HG03558 (cell line): Measurements from ENCODE around the gene PSME3.
"Not testable (repeated sequence)": the region's sequence is repeated elsewhere in the genome, so short reads cannot be mapped to it uniquely, and the experiment has no call there.

Experiments used
- ATAC-seq: cut with Tn5 transposase; IDR thresholded peaks from one replicate; pipeline ENCODE4 v1.9.1; 2021; ENCODE audit warnings: moderate number of reproducible peaks; ENCODE audit not compliant: unreplicated experiment; ENCODE audit errors: extremely low read depth

PSME3 gene

DNA sequence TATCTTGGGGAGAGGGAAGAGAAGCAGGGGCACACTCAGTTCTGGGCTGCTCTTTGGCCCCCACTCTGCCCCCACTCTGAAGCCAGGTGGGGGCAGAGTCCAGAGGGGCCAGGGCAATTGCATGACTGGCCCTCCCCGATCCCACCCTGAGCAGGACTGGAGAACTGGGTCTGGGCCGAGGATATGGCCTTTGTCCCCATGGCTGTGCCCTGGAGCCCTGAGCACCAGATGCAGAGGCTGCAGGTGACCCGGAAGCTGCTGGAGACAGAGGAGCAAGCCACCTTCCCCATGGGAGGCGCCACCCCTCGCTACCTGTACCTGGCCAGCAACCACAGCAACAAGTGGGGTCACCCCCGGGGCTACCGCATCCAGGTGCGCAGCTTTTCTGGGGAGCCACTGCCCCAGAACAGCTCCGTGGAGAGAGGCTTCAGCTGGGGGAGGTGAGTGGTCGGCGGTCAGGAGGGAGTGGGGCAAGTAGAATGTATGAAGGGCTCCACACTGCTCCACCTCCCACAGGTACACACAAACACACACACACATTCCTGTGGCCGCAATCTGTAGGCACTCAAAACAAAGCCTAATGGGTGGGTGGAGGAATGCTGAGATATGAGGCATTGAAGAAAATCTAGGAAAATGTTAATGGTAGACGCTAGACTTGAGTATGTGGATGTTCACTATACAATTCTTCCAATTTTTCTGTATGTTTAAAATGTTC is 39.2 kb downstream of the PSME3 start:
- no peak for ATAC-seq

DNA sequence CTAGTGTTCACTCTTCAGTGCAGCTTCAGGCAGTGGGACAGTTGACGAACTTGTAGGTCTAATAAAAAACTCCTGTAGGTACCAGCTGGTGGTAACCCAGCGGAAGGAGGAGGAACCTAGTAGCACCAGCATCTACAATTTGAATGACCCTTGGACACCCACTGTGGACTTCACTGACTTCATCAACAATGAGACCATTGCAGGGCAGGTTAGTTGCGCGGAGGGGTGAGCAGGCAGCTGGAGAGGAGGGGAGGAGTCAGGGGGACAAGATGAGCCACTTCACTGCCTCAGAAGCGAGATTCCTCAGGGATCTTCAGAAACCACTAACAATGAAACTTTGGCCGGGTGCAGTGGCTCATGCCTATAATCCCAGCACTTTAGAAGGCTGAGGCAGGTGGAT is 40.1 kb downstream of the PSME3 start:
- no peak for ATAC-seq

DNA sequence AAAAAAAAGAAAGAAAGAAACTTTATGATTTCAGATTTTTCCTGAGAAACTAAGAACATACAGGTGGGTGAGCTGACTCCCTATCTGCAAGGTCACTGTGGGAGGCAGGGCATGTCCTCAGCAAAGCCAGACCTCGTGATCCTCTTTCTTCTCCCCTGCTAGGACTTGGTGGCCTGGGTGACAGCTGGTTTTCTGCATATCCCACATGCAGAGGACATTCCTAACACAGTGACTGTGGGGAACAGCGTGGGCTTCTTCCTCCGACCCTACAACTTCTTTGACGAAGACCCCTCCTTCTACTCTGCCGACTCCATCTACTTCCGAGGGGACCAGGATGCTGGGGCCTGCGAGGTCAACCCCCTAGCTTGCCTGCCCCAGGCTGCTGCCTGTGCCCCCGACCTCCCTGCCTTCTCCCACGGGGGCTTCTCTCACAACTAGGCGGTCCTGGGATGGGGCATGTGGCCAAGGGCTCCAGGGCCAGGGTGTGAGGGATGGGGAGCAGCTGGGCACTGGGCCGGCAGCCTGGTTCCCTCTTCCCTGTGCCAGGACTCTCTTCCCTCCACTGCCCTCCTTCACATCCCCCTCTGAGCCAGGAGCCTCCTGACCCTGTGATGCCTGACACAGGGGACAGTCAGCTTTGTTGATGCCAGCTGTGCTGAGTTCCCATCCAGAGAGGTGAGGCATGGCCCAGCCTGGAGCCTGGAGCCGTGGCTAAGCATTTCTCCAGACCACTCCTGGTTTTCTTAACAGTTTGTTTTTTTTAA is 40.9 kb downstream of the PSME3 start:
- ATAC-seq, result not testable (repeated sequence)

DNA sequence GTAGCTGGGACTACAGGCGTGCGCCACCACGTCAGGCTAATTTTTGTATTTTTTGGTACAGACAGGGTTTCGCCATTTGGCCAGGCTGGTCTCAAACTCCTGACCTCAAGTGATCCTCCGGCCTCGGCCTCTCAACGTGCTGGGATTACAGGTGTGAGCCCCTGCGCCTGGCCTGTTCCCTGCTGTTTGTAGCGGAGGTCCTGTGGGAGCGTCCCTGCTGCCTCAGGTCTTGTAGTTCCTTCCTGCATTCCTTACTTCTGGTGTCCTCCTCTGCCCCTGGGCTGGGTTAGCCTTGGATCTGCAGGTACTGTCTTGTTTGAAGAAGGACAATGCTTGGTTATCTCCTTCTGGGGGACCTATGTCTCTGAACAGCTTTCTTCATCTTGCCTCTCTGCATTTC is 43.8 kb downstream of the PSME3 start:
- ATAC-seq, result no peak

DNA sequence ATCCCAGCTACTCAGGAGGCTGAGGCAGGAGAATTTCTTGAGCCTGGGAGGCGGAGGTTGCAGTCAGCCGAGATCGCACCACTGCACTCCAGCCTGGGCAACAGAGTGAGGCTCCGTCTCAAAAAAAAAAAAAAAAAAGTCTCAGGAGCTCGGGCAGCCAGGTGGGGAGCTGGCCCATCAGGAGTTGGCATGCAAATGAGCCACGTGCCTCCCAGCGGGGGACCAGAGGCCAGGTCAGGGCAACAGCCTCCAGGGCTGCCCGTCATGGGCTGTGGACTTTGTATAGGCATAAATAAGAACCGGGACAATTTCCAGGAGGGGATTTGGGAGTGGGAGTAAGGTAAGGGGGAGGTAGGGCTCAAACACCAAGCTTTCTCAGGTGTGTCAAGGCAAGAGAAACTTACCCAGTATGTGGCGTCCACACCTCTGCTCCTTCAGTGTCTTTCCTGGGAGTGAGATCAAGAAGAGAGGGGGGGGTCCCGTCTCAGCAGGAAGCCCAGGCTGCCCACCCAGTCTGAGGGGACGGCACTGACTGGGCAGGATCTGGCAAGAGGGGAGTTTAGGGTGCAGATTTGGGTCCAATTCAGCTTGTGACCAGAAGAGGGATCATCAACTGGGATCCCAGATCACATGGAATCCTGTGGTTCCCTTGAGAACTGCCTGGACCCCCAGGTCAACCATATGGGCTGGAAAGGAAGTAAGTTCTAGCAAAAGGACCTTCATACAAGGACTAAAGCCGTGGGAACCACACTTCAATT is 45.1 kb downstream of the PSME3 start:
- no peak for ATAC-seq

DNA sequence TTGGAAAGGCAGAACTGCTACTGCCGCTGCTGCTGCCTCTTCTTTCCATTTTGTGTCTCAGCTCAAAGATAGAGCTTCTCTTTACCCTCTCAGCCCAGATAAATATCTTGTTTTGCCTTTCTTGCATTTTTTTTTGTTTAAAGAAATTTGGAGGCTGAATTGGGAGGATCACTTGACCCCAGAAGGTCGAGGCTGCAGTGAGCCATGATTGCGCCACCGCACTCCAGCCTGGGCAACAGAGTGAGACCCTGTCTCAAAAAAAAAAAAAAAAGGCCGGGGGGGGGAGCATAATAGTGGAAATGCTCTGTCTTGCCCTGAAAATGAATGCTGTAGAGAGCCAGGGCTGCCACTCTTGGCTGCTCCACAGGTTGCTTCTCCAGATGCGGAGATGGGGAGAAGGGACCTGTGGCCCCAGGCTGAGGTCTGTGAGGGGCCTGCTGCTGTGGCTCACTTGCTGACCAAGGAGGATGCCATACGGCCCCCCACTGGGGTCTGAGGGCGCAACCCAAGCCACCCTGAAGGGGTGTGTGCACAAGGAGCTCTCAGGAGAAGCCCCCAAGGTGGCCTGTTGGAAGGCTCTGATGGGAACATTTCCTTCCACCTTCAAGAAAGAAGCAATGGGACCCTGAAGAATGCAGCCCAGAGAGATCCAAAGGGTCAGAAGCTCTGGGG is 45.9 kb downstream of the PSME3 start:
- no peak for ATAC-seq

DNA sequence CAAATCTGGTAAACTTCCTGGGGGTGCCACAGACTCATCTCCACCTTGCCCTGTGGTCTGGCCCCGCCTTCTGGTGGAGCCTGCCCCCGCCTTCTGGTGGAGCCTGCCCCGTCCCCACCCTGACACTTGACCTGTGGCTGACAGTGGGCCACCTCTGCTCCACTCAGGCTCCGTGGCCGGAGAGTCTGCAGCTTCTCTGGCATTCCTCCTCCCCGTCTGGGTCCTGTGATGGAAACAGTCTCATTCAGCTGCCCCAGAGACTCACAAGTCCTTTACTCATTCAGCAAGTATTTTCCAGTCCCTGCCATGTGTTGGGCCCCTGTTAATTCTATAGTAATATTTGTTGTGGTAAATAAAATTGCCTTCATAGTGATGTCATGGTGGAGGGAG is 46.4 kb downstream of the PSME3 start:
- ATAC-seq, result no peak

DNA sequence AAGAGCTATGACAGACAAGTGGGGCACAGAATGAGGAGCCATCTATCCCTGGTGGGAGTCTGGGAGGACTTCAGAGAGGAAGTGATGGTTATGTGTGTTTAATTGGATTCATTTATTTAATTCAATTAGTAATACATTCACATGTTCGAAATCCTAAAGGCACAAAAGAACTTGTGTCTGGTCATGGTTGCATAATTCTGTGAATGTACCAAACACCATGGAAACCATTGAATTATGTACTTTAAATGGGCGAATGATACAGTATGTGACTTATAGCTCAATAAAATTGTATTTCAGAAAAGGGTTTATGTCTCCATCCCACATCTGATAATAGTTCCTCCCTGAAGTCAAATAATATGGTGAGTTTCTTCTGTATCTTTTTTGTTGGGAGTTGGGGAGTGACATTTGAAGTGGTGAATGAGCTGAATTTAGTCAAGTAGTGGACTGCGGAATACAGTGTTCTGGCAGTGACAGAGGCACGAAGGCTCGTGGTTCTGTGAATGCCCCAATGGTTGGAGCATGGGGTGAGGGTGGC is 47.6 kb downstream of the PSME3 start:
- no peak for ATAC-seq

DNA sequence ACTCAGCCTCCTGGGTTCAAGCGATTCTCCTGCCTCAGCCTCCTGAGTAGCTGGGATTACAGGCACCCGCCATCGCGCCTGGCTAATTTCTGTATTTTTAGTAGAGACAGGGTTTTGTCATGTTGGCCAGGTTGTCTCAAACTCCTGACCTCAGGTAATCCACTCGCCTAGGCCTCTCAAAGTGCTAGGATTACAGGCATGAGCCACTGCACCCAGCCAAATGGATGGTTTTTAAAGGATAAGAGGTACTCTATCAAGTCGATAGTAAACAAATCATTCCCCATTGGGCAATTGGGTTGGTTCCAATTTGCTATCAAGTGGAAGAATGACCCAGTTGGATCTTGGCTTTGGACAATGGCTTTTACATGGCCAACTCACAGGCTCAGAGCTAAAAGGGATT is 48.5 kb downstream of the PSME3 start:
- ATAC-seq, result not testable (repeated sequence)

DNA sequence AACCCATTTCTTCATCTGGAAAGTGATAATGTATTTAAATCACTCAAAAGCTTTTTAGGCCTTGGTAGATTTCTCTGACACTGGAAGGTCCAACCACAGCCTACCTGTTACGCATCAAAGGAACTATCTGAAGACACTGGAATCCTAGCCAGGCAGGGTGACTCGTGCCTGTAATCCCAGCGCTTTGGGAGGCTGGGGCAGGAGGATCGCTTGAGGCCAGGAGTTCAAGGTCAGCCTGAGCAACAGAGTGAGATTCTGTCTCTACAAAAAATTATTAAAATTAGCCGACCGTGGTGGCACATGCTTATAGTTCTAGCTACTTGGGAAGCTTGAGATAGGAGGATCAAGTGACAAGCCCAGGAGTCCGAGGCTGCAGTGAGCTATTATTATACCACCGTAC is 49.0 kb downstream of the PSME3 start:
- ATAC-seq, result no peak

DNA sequence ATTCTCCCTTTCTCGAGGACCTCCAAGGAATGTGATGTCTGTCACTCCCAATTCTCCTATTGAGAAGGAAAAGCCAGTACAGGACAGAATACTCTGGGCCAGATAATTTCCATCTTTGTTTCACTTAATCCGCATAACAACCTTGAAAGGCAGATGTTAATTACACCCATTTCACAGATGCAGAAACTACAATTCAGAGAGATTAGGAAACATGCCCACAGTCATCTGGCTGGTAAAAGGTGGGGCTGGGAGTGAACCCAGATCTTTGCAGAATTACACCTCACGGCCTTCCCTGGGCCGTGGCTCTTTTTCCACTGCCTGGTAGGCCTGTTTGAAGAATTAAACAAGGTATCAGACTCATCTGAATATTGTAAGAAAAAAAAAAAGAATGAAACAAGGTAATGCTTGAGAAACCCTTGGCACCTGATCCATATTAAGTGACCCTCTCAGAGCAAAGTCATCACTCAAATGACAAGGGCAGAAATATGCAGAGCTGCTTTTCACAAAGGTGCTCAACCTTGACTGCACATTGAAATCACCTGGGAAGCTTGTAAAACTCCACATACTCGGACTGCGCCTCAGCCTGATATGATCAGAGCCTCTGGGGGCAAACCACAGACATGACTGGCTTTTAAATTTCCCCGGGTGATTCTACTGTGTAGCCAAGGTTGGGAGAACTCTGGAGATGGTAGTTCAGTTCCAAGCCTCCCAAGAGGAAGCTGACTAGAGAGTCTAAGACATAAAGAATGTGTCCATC is 50.8 kb downstream of the PSME3 start:
- no peak for ATAC-seq

DNA sequence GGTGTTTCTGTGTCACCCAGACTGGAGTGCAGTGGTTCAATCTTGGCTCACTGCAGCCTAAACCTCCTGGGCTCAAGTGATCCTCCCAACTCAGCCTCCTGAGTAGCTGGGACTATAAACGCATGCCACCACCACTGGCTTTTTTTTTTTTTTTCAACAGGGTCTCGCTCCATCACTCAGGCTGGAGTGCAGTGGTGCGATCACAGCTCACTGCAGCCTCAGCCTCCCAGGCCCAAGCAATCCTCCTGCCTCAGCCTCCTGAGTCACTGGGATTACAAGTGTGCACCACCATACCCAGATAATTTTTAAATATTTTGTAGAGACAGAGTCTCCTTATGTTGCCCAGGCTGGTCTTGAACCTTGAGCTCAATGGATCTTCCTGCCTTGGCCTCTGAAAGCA is 52.6 kb downstream of the PSME3 start:
- not testable (repeated sequence) for ATAC-seq

DNA sequence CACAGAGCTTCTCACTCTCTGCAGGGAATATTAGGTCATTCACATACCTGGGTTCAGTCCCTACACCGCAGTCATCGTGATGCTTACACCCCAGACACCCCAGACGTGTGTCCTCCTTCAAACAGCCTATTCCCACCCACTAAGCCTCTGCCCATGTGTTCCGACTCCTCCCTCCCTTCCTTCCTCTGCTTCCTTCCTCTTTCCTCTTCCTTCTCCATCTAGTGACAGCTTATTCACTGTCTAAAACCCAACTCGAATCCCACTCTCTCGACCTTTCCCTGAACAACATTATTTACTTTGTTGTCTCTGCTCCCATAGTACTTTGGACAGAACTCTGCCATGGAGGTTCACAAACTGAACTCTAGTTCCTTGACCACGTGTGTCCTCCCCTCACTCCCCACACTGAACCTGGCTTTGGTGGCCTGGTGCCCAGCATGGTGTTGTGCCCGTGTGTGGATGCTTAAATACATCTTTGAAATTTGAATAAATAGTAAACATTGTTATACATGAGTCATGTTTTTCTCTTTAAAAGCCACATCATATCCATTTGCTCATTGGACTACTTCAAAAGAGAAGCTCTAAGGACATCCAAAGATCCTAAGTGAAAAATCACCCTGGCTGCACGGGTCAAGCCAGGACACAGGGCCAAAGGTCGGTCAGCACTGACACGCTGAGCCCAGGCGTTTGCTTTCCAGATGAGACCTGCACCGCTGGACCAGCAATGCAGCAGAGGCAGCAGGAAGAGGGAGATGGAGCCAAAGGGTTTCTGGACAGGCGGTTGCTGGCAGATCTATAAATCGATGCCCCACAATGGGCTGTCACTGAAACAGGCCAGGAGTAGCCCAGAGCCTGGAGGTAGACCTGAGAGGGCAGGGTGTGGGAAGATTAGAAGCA is 53.3 kb downstream of the PSME3 start:
- ATAC-seq, result no peak

DNA sequence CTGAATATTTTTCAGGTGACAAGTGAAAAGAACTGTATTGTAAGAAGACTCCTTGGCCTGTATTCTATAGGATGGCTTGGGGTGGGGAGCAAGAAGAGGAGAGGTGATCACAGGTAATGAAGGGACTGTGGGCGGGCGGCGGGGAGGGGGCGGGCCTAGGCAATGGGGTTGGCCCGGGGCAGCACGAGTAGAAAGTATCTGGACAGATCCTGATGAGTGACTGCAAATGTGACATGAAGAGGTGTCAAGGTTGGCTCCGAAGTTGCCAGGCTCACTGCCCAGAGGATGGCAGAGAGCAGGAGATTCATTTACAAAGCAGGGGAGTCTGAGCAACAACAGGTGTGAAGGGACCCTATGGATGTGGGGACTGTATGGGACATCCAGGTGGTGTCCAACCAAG is 56.6 kb downstream of the PSME3 start:
- no peak for ATAC-seq

DNA sequence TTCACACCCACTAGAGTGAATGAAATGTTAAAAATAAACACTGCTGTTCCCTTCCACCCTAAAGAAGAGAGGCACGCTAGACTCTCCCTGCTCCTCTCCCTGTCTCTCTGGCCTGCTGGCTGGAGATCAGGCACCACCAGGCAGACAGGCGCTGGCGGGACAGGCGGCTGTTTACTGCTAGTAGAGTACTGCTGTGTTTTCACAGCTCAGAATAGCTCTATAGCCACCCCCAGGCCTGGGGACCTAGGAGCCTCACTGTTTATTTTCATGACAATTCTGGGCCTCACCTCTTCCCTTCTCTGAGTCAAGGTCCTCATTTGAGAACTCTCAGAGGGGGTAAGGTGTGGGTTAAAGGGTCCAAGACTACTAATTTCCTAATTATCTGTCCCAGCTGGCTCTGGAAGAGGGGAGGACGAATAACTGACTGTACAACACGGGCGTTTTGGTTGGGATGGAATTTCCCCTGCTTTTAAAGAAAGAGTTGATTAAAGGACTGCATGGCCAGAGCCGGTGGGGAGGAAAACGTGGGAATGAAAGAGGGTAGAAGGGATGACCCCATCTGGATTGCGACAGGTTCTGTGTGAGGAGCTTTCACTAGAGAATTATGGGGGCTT is 58.4 kb downstream of the PSME3 start:
- no peak for ATAC-seq

DNA sequence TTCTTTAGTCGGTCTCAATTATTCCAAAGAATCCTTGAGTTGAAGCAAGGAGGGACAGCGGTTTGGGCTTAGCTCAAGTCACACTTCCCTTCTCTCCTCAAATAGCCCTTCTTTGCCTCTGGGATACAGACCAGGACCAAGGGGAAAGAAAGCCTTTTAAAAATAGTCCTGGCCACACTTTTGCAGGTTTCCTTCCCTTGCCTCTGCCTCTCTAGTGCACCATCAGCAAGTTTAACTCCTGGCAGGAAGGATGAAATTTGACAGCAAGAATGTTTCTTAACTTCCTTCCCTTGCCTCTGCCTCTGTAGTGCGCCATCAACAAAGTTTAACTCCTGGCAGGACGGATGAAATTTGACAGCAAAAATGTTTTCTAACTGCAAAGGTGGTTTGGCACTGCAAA is 60.2 kb downstream of the PSME3 start:
- no peak for ATAC-seq
